ENCODE results near the gene LOX.

DNA sequence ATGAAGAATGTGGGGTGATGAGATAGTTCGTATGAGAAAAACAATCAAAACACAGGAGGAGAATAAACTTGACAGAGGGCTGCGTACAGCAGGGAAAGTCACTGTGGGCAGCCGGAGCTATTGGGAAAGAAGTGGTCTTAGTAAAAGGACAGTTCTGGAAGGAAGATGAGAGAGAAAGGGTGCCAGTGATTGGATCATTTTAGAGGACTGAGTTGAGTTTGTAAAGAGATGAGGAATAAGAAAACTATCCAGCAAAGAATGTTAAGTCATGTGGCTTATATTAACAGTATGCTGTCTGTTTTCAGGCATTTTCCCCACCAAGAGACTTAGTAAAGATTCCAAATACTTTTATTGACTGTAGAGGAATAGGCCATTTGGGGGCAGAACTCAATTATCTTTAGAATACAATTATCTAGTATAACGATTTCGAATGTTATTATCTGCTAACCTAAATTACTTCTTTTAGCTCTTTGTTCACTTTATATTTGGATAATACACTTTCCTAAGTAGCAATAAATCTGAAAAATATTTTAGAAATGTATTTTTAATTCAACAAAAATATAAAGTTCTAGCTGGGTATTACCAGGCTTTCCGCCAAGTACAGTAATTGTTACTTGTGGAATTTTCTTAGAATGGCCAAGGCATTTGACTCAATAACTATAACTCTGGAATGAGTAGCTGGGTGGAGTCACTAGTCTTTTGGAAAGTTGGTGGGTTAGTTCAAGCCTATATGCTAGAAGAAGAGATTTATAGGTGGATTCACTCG lies 15.5 kb upstream of the LOX start:
- TF ChIP-seq, protein P1, sequence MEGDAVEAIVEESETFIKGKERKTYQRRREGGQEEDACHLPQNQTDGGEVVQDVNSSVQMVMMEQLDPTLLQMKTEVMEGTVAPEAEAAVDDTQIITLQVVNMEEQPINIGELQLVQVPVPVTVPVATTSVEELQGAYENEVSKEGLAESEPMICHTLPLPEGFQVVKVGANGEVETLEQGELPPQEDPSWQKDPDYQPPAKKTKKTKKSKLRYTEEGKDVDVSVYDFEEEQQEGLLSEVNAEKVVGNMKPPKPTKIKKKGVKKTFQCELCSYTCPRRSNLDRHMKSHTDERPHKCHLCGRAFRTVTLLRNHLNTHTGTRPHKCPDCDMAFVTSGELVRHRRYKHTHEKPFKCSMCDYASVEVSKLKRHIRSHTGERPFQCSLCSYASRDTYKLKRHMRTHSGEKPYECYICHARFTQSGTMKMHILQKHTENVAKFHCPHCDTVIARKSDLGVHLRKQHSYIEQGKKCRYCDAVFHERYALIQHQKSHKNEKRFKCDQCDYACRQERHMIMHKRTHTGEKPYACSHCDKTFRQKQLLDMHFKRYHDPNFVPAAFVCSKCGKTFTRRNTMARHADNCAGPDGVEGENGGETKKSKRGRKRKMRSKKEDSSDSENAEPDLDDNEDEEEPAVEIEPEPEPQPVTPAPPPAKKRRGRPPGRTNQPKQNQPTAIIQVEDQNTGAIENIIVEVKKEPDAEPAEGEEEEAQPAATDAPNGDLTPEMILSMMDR (conservative IDR thresholded peaks at IDR 0.05): no peak
- TF ChIP-seq ZFX (IDR thresholded peaks at IDR 0.05): no peak
